Trophoblast cell (in vitro differentiated cells and primary cell): Measurements from ENCODE around the gene KIF14.
A peak's percentile ranks its signal among the peaks of the same experiment; 100 is the strongest.

Source experiments
- DNase-seq, 2 donors: peaks; one replicate each; pipeline ENCODE4 v3.0.0-alpha.2; 2016
- H2AFZ ChIP-seq: 2 replicates; pipeline ENCODE4 v1.6.1; 2013; ENCODE audit warnings: low read length, moderate library complexity, mild to moderate bottlenecking; ENCODE audit not compliant: insufficient read depth, poor library complexity
- H2AK5ac ChIP-seq: 2 replicates; pipeline ENCODE4 v1.6.1; 2013; ENCODE audit warnings: mild to moderate bottlenecking, low read length
- H2BK120ac ChIP-seq: 2 replicates; pipeline ENCODE4 v1.6.1; 2013; ENCODE audit warnings: low read length, mild to moderate bottlenecking, moderate library complexity; ENCODE audit not compliant: insufficient read depth, poor library complexity
- H2BK12ac ChIP-seq: 2 replicates; pipeline ENCODE4 v1.6.1; 2013; ENCODE audit warnings: mild to moderate bottlenecking, low read length, moderate library complexity
- H2BK5ac ChIP-seq: 2 replicates; pipeline ENCODE4 v1.6.1; 2013; ENCODE audit warnings: low read length, low read depth, moderate library complexity, mild to moderate bottlenecking; ENCODE audit not compliant: poor library complexity
- H3K14ac ChIP-seq: 2 replicates; pipeline ENCODE4 v1.6.1; 2013; ENCODE audit warnings: mild to moderate bottlenecking, low read length
- H3K18ac ChIP-seq: 2 replicates; pipeline ENCODE4 v1.6.1; 2013; ENCODE audit warnings: mild to moderate bottlenecking, low read length
- H3K23ac ChIP-seq: 2 replicates; pipeline ENCODE4 v1.6.1; 2013; ENCODE audit warnings: low read length
- H3K27ac ChIP-seq: 2 replicates; pipeline ENCODE4 v1.5.1; 2013; ENCODE audit warnings: low read depth, mild to moderate bottlenecking, inconsistent platforms, low read length, moderate library complexity
- H3K27me3 ChIP-seq: 2 replicates; pipeline ENCODE4 v1.6.1; 2013; ENCODE audit warnings: inconsistent platforms, mild to moderate bottlenecking, low read length, moderate library complexity; ENCODE audit not compliant: insufficient read depth
- H3K36me3 ChIP-seq, 2 experiments: 1 replicate in 1 of 2; 2 replicates in 1 of 2; pipeline ENCODE4 v1.6.1; 2013; ENCODE audit warnings: low read length in 2 of 2, mild to moderate bottlenecking in 2 of 2, moderate library complexity in 1 of 2; ENCODE audit not compliant: insufficient read depth in 2 of 2, control insufficient read depth in 1 of 2
- H3K4ac ChIP-seq: 2 replicates; pipeline ENCODE4 v1.6.1; 2013; ENCODE audit warnings: low read depth, mild to moderate bottlenecking, low read length, moderate library complexity
- H3K4me1 ChIP-seq, 2 experiments: 1 replicate in 1 of 2; 2 replicates in 1 of 2; pipeline ENCODE4 v1.6.1; 2013; ENCODE audit warnings: low read length in 2 of 2, mild to moderate bottlenecking in 2 of 2, moderate library complexity in 1 of 2; ENCODE audit not compliant: insufficient read depth in 2 of 2, control insufficient read depth in 1 of 2
- H3K4me2 ChIP-seq: 2 replicates; pipeline ENCODE4 v1.6.1; 2013; ENCODE audit warnings: inconsistent platforms, mild to moderate bottlenecking, low read length, moderate library complexity
- H3K4me3 ChIP-seq: 2 replicates; pipeline ENCODE4 v1.5.1; 2013; ENCODE audit warnings: mild to moderate bottlenecking, low read depth, low read length, inconsistent platforms
- H3K79me1 ChIP-seq: one replicate; pipeline ENCODE4 v1.6.1; 2013; ENCODE audit warnings: low read length
- H3K79me2 ChIP-seq: 2 replicates; pipeline ENCODE4 v1.6.1; 2013; ENCODE audit warnings: low read length, mild to moderate bottlenecking; ENCODE audit not compliant: control insufficient read depth, insufficient read depth, poor library complexity
- H3K9ac ChIP-seq: 2 replicates; pipeline ENCODE4 v1.6.1; 2013; ENCODE audit warnings: mild to moderate bottlenecking, low read length
- H3K9me3 ChIP-seq: 2 replicates; pipeline ENCODE4 v1.6.1; 2013; ENCODE audit warnings: low read depth, mild to moderate bottlenecking, control low read depth, inconsistent platforms, low read length; ENCODE audit not compliant: insufficient read depth
- H4K12ac ChIP-seq: 2 replicates; pipeline ENCODE4 v1.6.1; 2013; ENCODE audit warnings: low read depth, mild to moderate bottlenecking, low read length, moderate library complexity
- H4K8ac ChIP-seq: 2 replicates; pipeline ENCODE4 v1.6.1; 2013; ENCODE audit warnings: low read depth, mild to moderate bottlenecking, low read length, moderate library complexity
- H4K91ac ChIP-seq: one replicate; pipeline ENCODE4 v1.6.1; 2013; ENCODE audit warnings: low read depth, mild to moderate bottlenecking, low read length, moderate library complexity
- WGBS: extraction: QIAGEN DNeasy Blood & Tissue Kit; methylation state at CpG from one replicate; pipeline ENCODE4 v1.1.7; 2013; ENCODE audit warnings: missing lambda C conversion rate; ENCODE audit not compliant: insufficient read length, insufficient coverage; ENCODE audit errors: extremely low coverage; 5-methylcytosine and 5-hydroxymethylcytosine counted together

The KIF14 gene

GRCh38 chr1:200627575-200628222 is 7.1 kb upstream of the KIF14 start:
- Histone ChIP-seq H3K4me2 (no peak overlapping the region), H3K79me1 (peaks cover 7% of the 10 kb centered on the region), H3K79me2 (no peaks in the 10 kb centered on the region), H3K9me3 (no peaks in the 10 kb centered on the region), H3K14ac (no peak overlapping the region), H3K9ac (no peak overlapping the region), H2BK5ac (no peak overlapping the region), H2BK120ac (peak overlapping the region; percentile 17), H4K91ac (peak overlapping the region; percentile 57), H3K36me3 (no peaks in the 10 kb centered on the region), H4K12ac (no peak overlapping the region), H3K27me3 (no peaks in the 10 kb centered on the region), H3K23ac (no peak overlapping the region), H3K27ac (no peak overlapping the region), H3K18ac (no peak overlapping the region), H3K4me3 (no peak overlapping the region), H2AFZ (no peak overlapping the region), H3K4me1 (peaks cover 3 to 9% of the 10 kb centered on the region in 2 experiments), H2AK5ac (no peak overlapping the region), H4K8ac (no peak overlapping the region), H3K4ac (no peak overlapping the region), H2BK12ac (no peak overlapping the region)
- DNase-seq: peak in 1 of 2 donors; percentile 21
- WGBS: no CpG with 5 or more reads among the region's 1 CpG

GRCh38 chr1:200626853-200627534 is 6.4 kb upstream of the KIF14 start:
- Histone ChIP-seq H2AFZ (no peak overlapping the region), H3K4me2 (no peak overlapping the region), H3K27ac (no peak overlapping the region), H3K36me3 (no peaks in the 10 kb centered on the region), H2AK5ac (peak overlapping the region; percentile 79), H3K4me3 (no peak overlapping the region), H3K23ac (no peak overlapping the region), H3K79me1 (peaks cover 7% of the 10 kb centered on the region), H2BK12ac (peak overlapping the region; percentile 91), H3K9ac (no peak overlapping the region), H2BK120ac (peak overlapping the region; percentile 51), H3K4ac (no peak overlapping the region), H3K4me1 (peaks cover 3 to 9% of the 10 kb centered on the region in 2 experiments), H3K14ac (peak overlapping the region; percentile 66), H2BK5ac (no peak overlapping the region), H4K91ac (peak overlapping the region; percentile 55), H3K27me3 (no peaks in the 10 kb centered on the region), H3K9me3 (no peaks in the 10 kb centered on the region), H4K8ac (no peak overlapping the region), H4K12ac (no peak overlapping the region), H3K18ac (no peak overlapping the region), H3K79me2 (no peaks in the 10 kb centered on the region)
- DNase-seq: no peak
- WGBS: no CpG with 5 or more reads among the region's 5 CpGs

GRCh38 chr1:200625381-200625824 is 4.9 kb upstream of the KIF14 start:
- no peak overlapping the region for H4K12ac ChIP-seq
- H3K4me3 ChIP-seq: no peak overlapping the region
- H3K14ac ChIP-seq: no peak overlapping the region
- H3K79me2 ChIP-seq: peaks cover 1% of the 10 kb centered on the region
- WGBS: no CpG with 5 or more reads among the region's 1 CpG
- no peak overlapping the region for H2AK5ac ChIP-seq
- no peaks in the 10 kb centered on the region for H3K36me3 ChIP-seq
- no peak overlapping the region for H2BK120ac ChIP-seq
- no peak overlapping the region for H3K18ac ChIP-seq
- H3K4ac ChIP-seq: no peak overlapping the region
- no peak overlapping the region for H3K4me2 ChIP-seq
- DNase-seq: no peak
- H2AFZ ChIP-seq: no peak overlapping the region
- H3K27me3 ChIP-seq: no peaks in the 10 kb centered on the region
- peaks cover 3 to 9% of the 10 kb centered on the region in 2 experiments for H3K4me1 ChIP-seq
- H3K79me1 ChIP-seq: peaks cover 9% of the 10 kb centered on the region
- no peak overlapping the region for H2BK5ac ChIP-seq
- H3K9me3 ChIP-seq: no peaks in the 10 kb centered on the region
- no peak overlapping the region for H2BK12ac ChIP-seq
- H3K27ac ChIP-seq: no peak overlapping the region
- H3K23ac ChIP-seq: no peak overlapping the region
- H4K8ac ChIP-seq: no peak overlapping the region
- no peak overlapping the region for H4K91ac ChIP-seq
- H3K9ac ChIP-seq: no peak overlapping the region

GRCh38 chr1:200624679-200625335 is 4.3 kb upstream of the KIF14 start:
- Histone ChIP-seq H3K4me3 (no peak overlapping the region), H3K79me1 (peaks cover 11% of the 10 kb centered on the region), H2AK5ac (no peak overlapping the region), H3K4ac (no peak overlapping the region), H2BK12ac (no peak overlapping the region), H3K14ac (no peak overlapping the region), H3K9ac (no peak overlapping the region), H3K27ac (no peak overlapping the region), H3K23ac (no peak overlapping the region), H3K18ac (no peak overlapping the region), H2AFZ (no peak overlapping the region), H4K91ac (peak overlapping the region; percentile 14), H2BK120ac (no peak overlapping the region), H2BK5ac (no peak overlapping the region), H3K27me3 (no peaks in the 10 kb centered on the region), H3K36me3 (no peaks in the 10 kb centered on the region), H3K9me3 (no peaks in the 10 kb centered on the region), H3K4me2 (no peak overlapping the region), H3K4me1 (peaks cover 3 to 6% of the 10 kb centered on the region in 2 experiments), H4K8ac (no peak overlapping the region), H4K12ac (no peak overlapping the region), H3K79me2 (peaks cover 2% of the 10 kb centered on the region)
- no CpG with 5 or more reads among the region's 2 CpGs for WGBS
- DNase-seq: no peak
